ENCODE measurements around the gene POLD1. TPM values are rescaled to one million over a fixed set of nuclear protein-coding genes. Genes with fewer than 3 reads are reported as not detected.
"Not testable (repeated sequence)": the region's sequence is repeated elsewhere in the genome, so short reads cannot be mapped to it uniquely, and the experiment has no call there.

The POLD1 gene
- total and polyA plus RNA-seq, 8 donors: 26.0 to 58.3 (median 35.7) TPM

DNA sequence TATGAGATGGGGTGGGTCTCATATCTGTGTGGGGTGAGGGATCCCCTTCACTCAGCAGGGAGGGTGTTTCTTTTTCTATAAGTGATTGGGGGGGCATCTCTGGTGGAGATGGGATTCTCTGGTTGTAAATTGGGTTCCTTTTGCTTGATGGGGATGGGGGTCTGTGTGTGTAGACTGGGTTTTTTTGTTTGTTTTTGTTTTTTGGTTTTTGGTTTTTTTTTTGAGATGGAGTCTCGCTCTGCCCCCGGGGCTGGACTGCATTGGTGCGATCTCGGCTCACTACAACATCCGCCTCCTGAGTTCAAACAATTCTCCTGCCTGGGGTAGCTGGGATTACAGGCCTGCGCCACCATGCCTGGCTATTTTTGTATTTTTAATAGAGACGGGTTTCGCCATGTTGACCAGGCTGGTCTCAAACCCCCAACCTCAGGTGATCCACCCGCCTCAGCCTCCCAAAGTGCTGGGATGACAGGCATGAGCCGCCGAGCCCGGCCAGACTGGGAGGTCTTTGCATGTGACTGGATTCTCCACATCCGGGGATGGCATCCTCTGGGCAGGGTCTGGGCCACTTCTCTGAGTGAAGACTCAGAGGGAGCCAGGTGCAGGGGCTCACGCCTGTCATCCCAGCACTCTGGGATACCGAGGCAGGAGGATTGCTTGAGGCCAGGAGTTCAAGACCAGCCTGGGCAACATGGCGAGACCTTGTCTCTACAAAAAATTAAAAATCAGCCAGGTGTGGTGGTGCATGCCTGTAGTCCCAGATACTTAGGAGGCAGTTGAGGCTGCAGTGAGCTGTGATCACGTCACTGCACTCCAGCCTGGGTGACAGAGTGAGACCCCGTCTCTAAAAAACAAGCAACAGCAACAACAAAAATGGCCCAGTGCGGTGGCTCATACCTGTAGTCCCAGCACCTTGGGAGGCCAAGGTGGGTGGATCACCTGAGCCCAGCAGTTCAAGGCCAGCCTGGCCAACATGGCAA lies 49.3 kb downstream of the POLD1 start:
- ATAC-seq (no peak), DNase-seq (no peak)
- peaks cover 5 to 15% of the 10 kb centered on the region in 2 donors for H3K4me1 ChIP-seq
- intact Hi-C loops (cut with DNase I): no loop called here
- no peaks in the 10 kb centered on the region for H3K36me3 ChIP-seq
- no peak overlapping the region for H3K27ac ChIP-seq
- H3K27me3 ChIP-seq: peaks cover 0 to 31% of the 10 kb centered on the region in 2 donors
- no peaks in the 10 kb centered on the region for H3K9me3 ChIP-seq
- TF ChIP-seq, protein P1, sequence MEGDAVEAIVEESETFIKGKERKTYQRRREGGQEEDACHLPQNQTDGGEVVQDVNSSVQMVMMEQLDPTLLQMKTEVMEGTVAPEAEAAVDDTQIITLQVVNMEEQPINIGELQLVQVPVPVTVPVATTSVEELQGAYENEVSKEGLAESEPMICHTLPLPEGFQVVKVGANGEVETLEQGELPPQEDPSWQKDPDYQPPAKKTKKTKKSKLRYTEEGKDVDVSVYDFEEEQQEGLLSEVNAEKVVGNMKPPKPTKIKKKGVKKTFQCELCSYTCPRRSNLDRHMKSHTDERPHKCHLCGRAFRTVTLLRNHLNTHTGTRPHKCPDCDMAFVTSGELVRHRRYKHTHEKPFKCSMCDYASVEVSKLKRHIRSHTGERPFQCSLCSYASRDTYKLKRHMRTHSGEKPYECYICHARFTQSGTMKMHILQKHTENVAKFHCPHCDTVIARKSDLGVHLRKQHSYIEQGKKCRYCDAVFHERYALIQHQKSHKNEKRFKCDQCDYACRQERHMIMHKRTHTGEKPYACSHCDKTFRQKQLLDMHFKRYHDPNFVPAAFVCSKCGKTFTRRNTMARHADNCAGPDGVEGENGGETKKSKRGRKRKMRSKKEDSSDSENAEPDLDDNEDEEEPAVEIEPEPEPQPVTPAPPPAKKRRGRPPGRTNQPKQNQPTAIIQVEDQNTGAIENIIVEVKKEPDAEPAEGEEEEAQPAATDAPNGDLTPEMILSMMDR (IDR thresholded peaks at IDR 0.05): no peak
- no peak overlapping the region for H3K4me3 ChIP-seq

- no peak overlapping the region for H3K4me3 ChIP-seq
- TF ChIP-seq, protein P1 (IDR thresholded peaks at IDR 0.05): no peak
- H3K36me3 ChIP-seq: no peaks in the 10 kb centered on the region
- intact Hi-C loops (cut with DNase I): no loop called here
- peaks cover 5 to 15% of the 10 kb centered on the region in 2 donors for H3K4me1 ChIP-seq
- H3K9me3 ChIP-seq: no peaks in the 10 kb centered on the region
- H3K27me3 ChIP-seq: peaks cover 0 to 31% of the 10 kb centered on the region in 2 donors
- ATAC-seq: no peak
- no peak overlapping the region for H3K27ac ChIP-seq
- DNase-seq: peak in 1 of 4 donors; percentile 61
Observed at GRCh38 chr19:50434525-50434924, 50.4 kb downstream of the POLD1 start.

GRCh38 chr19:50435221-50435620 lies 51.1 kb downstream of the POLD1 start:
- H3K9me3 ChIP-seq: no peaks in the 10 kb centered on the region
- H3K36me3 ChIP-seq: no peaks in the 10 kb centered on the region
- intact Hi-C loops (cut with DNase I): no loop called here
- H3K27ac ChIP-seq: no peak overlapping the region
- ATAC-seq (no peak), DNase-seq (peak in 1 of 4 donors; percentile 55)
- H3K27me3 ChIP-seq: peaks cover 0 to 31% of the 10 kb centered on the region in 2 donors
- H3K4me3 ChIP-seq: no peak overlapping the region
- TF ChIP-seq, protein P1 (IDR thresholded peaks at IDR 0.05): no peak
- H3K4me1 ChIP-seq: peaks cover 5 to 15% of the 10 kb centered on the region in 2 donors

- H3K9me3 ChIP-seq: no peaks in the 10 kb centered on the region
- ATAC-seq: no peak
- peaks cover 5 to 15% of the 10 kb centered on the region in 2 donors for H3K4me1 ChIP-seq
- H3K27ac ChIP-seq: no peak overlapping the region
- intact Hi-C loops (cut with DNase I): no loop called here
- H3K36me3 ChIP-seq: no peaks in the 10 kb centered on the region
- peaks cover 0 to 30% of the 10 kb centered on the region in 2 donors for H3K27me3 ChIP-seq
- DNase-seq: peak in 1 of 4 donors; percentile 59
- TF ChIP-seq, protein P1 (IDR thresholded peaks at IDR 0.05): no peak
- no peak overlapping the region for H3K4me3 ChIP-seq
Observed at GRCh38 chr19:50435627-50436026, 51.5 kb downstream of the POLD1 start.

- DNase-seq (no peak), ATAC-seq (no peak)
- H3K27me3 ChIP-seq: peaks cover 0 to 14% of the 10 kb centered on the region in 2 donors
- H3K4me1 ChIP-seq: peaks cover 0 to under 1% of the 10 kb centered on the region in 2 donors
- H3K4me3 ChIP-seq: no peak overlapping the region
- H3K27ac ChIP-seq: no peak overlapping the region
- TF ChIP-seq, protein P1 (IDR thresholded peaks at IDR 0.05): no peak
- intact Hi-C loops (cut with DNase I): no loop called here
- H3K9me3 ChIP-seq: no peaks in the 10 kb centered on the region
- no peaks in the 10 kb centered on the region for H3K36me3 ChIP-seq
Observed at GRCh38 chr19:50437862-50438449, 53.8 kb downstream of the POLD1 start.

- H3K27me3 ChIP-seq; DNase-seq; H3K4me3 ChIP-seq; ATAC-seq; intact Hi-C loops (cut with DNase I); H3K27ac ChIP-seq; H3K36me3 ChIP-seq; H3K9me3 ChIP-seq; H3K4me1 ChIP-seq: not testable (repeated sequence)
Observed at GRCh38 chr19:50439130-50439529, 55.0 kb downstream of the POLD1 start.

All from left lung (tissue), 10 donors.